Hepatic stellate cell (primary cell): ENCODE data around the gene CORO2B.

Experiments
- DNase-seq: peaks from one replicate; pipeline ENCODE4 v3.0.0; 2011; ENCODE audit warnings: low spot score

CORO2B gene

GRCh38 chr15:68650901-68651709 is 72.3 kb downstream of the CORO2B start:
- no peak for DNase-seq

GRCh38 chr15:68651916-68652525 is 73.2 kb downstream of the CORO2B start:
- no peak for DNase-seq

GRCh38 chr15:68653031-68653635 is 74.3 kb downstream of the CORO2B start:
- DNase-seq = no peak

GRCh38 chr15:68653801-68654200 is 75.0 kb downstream of the CORO2B start:
- no peak for DNase-seq

- no peak for DNase-seq
Observed at GRCh38 chr15:68654786-68655560, 76.2 kb downstream of the CORO2B start.

- no peak for DNase-seq
Observed at GRCh38 chr15:68655686-68656437, 77.1 kb downstream of the CORO2B start.

- no peak for DNase-seq
Observed at GRCh38 chr15:68656438-68656739, 77.6 kb downstream of the CORO2B start.

GRCh38 chr15:68658151-68658550 is 79.4 kb downstream of the CORO2B start:
- DNase-seq = no peak

- DNase-seq = no peak
Observed at GRCh38 chr15:68658641-68659358, 80.0 kb downstream of the CORO2B start.

GRCh38 chr15:68663526-68663925 is 84.7 kb downstream of the CORO2B start:
- no peak for DNase-seq

- no peak for DNase-seq
Observed at GRCh38 chr15:68666120-68666811, 87.5 kb downstream of the CORO2B start.

GRCh38 chr15:68666812-68667450 is 88.1 kb downstream of the CORO2B start:
- DNase-seq = no peak

GRCh38 chr15:68667800-68668625 is 89.2 kb downstream of the CORO2B start:
- no peak for DNase-seq

- no peak for DNase-seq
Observed at GRCh38 chr15:68668926-68669600, 90.3 kb downstream of the CORO2B start.

- DNase-seq = no peak
Observed at GRCh38 chr15:68672251-68672650, 93.5 kb downstream of the CORO2B start.

GRCh38 chr15:68672781-68673205 is 94.0 kb downstream of the CORO2B start:
- no peak for DNase-seq

- no peak for DNase-seq
Observed at GRCh38 chr15:68674975-68675374, 96.2 kb downstream of the CORO2B start.

- no peak for DNase-seq
Observed at GRCh38 chr15:68676011-68676605, 97.3 kb downstream of the CORO2B start.
